Adrenal gland (tissue), 5 donors: ENCODE measurements around the gene ATXN1.

Experiments used
- CTCF ChIP-seq, 6 experiments: fragments of 450-650 bp in 4 of 6; fragments of 200-600 bp in 2 of 6; sonication (generic) in 1 of 6; IDR thresholded peaks; 1 replicate in 5 of 6; 2 replicates in 1 of 6; pipeline versions ENCODE4 v1.5.1 to v1.8.0; 2016 to 2021; ENCODE audit warnings: antibody characterized with exemption in 6 of 6, mild to moderate bottlenecking in 2 of 6, moderate library complexity in 1 of 6
- POLR2A ChIP-seq, 2 donors: fragments of 450-650 bp; IDR thresholded peaks; one replicate each; pipeline ENCODE4 v1.6.1; 2017; ENCODE audit warnings: antibody characterized with exemption in 2 of 2, mild to moderate bottlenecking in 2 of 2, moderate library complexity in 1 of 2
- donor health status: DM: no; HTN: no; CAD: no.

- no peak for TF ChIP-seq CTCF (IDR thresholded peaks at IDR 0.05)
- TF ChIP-seq POLR2A (IDR thresholded peaks at IDR 0.05), result no peak
These were observed 288.8 kb downstream of the ATXN1 start for GRCh38 chr6:16472349-16473069.
